Trophoblast cell (in vitro differentiated cells and primary cell): ENCODE results near the gene ZGPAT.
A peak's percentile ranks its signal among the peaks of the same experiment; 100 is the strongest.

Experiments used
- DNase-seq, 2 donors: peaks; one replicate each; pipeline ENCODE4 v3.0.0-alpha.2; 2016
- H2AFZ ChIP-seq: 2 replicates; pipeline ENCODE4 v1.6.1; 2013; ENCODE audit warnings: low read length, moderate library complexity, mild to moderate bottlenecking; ENCODE audit not compliant: insufficient read depth, poor library complexity
- H2AK5ac ChIP-seq: 2 replicates; pipeline ENCODE4 v1.6.1; 2013; ENCODE audit warnings: mild to moderate bottlenecking, low read length
- H2BK120ac ChIP-seq: 2 replicates; pipeline ENCODE4 v1.6.1; 2013; ENCODE audit warnings: low read length, mild to moderate bottlenecking, moderate library complexity; ENCODE audit not compliant: insufficient read depth, poor library complexity
- H2BK12ac ChIP-seq: 2 replicates; pipeline ENCODE4 v1.6.1; 2013; ENCODE audit warnings: mild to moderate bottlenecking, low read length, moderate library complexity
- H2BK5ac ChIP-seq: 2 replicates; pipeline ENCODE4 v1.6.1; 2013; ENCODE audit warnings: low read length, low read depth, moderate library complexity, mild to moderate bottlenecking; ENCODE audit not compliant: poor library complexity
- H3K14ac ChIP-seq: 2 replicates; pipeline ENCODE4 v1.6.1; 2013; ENCODE audit warnings: mild to moderate bottlenecking, low read length
- H3K18ac ChIP-seq: 2 replicates; pipeline ENCODE4 v1.6.1; 2013; ENCODE audit warnings: mild to moderate bottlenecking, low read length
- H3K23ac ChIP-seq: 2 replicates; pipeline ENCODE4 v1.6.1; 2013; ENCODE audit warnings: low read length
- H3K27ac ChIP-seq: 2 replicates; pipeline ENCODE4 v1.5.1; 2013; ENCODE audit warnings: low read depth, mild to moderate bottlenecking, inconsistent platforms, low read length, moderate library complexity
- H3K27me3 ChIP-seq: 2 replicates; pipeline ENCODE4 v1.6.1; 2013; ENCODE audit warnings: inconsistent platforms, mild to moderate bottlenecking, low read length, moderate library complexity; ENCODE audit not compliant: insufficient read depth
- H3K36me3 ChIP-seq, 2 experiments: 1 replicate in 1 of 2; 2 replicates in 1 of 2; pipeline ENCODE4 v1.6.1; 2013; ENCODE audit warnings: low read length in 2 of 2, mild to moderate bottlenecking in 2 of 2, moderate library complexity in 1 of 2; ENCODE audit not compliant: insufficient read depth in 2 of 2, control insufficient read depth in 1 of 2
- H3K4ac ChIP-seq: 2 replicates; pipeline ENCODE4 v1.6.1; 2013; ENCODE audit warnings: low read depth, mild to moderate bottlenecking, low read length, moderate library complexity
- H3K4me1 ChIP-seq, 2 experiments: 1 replicate in 1 of 2; 2 replicates in 1 of 2; pipeline ENCODE4 v1.6.1; 2013; ENCODE audit warnings: low read length in 2 of 2, mild to moderate bottlenecking in 2 of 2, moderate library complexity in 1 of 2; ENCODE audit not compliant: insufficient read depth in 2 of 2, control insufficient read depth in 1 of 2
- H3K4me2 ChIP-seq: 2 replicates; pipeline ENCODE4 v1.6.1; 2013; ENCODE audit warnings: inconsistent platforms, mild to moderate bottlenecking, low read length, moderate library complexity
- H3K4me3 ChIP-seq: 2 replicates; pipeline ENCODE4 v1.5.1; 2013; ENCODE audit warnings: mild to moderate bottlenecking, low read depth, low read length, inconsistent platforms
- H3K79me1 ChIP-seq: one replicate; pipeline ENCODE4 v1.6.1; 2013; ENCODE audit warnings: low read length
- H3K79me2 ChIP-seq: 2 replicates; pipeline ENCODE4 v1.6.1; 2013; ENCODE audit warnings: low read length, mild to moderate bottlenecking; ENCODE audit not compliant: control insufficient read depth, insufficient read depth, poor library complexity
- H3K9ac ChIP-seq: 2 replicates; pipeline ENCODE4 v1.6.1; 2013; ENCODE audit warnings: mild to moderate bottlenecking, low read length
- H3K9me3 ChIP-seq: 2 replicates; pipeline ENCODE4 v1.6.1; 2013; ENCODE audit warnings: low read depth, mild to moderate bottlenecking, control low read depth, inconsistent platforms, low read length; ENCODE audit not compliant: insufficient read depth
- H4K12ac ChIP-seq: 2 replicates; pipeline ENCODE4 v1.6.1; 2013; ENCODE audit warnings: low read depth, mild to moderate bottlenecking, low read length, moderate library complexity
- H4K8ac ChIP-seq: 2 replicates; pipeline ENCODE4 v1.6.1; 2013; ENCODE audit warnings: low read depth, mild to moderate bottlenecking, low read length, moderate library complexity
- H4K91ac ChIP-seq: one replicate; pipeline ENCODE4 v1.6.1; 2013; ENCODE audit warnings: low read depth, mild to moderate bottlenecking, low read length, moderate library complexity
- WGBS: extraction: QIAGEN DNeasy Blood & Tissue Kit; methylation state at CpG from one replicate; pipeline ENCODE4 v1.1.7; 2013; ENCODE audit warnings: missing lambda C conversion rate; ENCODE audit not compliant: insufficient read length, insufficient coverage; ENCODE audit errors: extremely low coverage; 5-methylcytosine and 5-hydroxymethylcytosine counted together

ZGPAT gene

GRCh38 chr20:63701051-63701328, 6.8 kb upstream of the ZGPAT start:
- H3K79me2 ChIP-seq: no peaks in the 10 kb centered on the region
- H3K9ac ChIP-seq: no peak overlapping the region
- H3K27me3 ChIP-seq: no peaks in the 10 kb centered on the region
- peaks cover 27 to 28% of the 10 kb centered on the region in 2 experiments for H3K36me3 ChIP-seq
- no peak overlapping the region for H2BK5ac ChIP-seq
- no peak overlapping the region for H4K12ac ChIP-seq
- peaks cover 6 to 11% of the 10 kb centered on the region in 2 experiments for H3K4me1 ChIP-seq
- H4K8ac ChIP-seq: no peak overlapping the region
- no CpG with 5 or more reads among the region's 5 CpGs for WGBS
- no peak overlapping the region for H3K14ac ChIP-seq
- H2AFZ ChIP-seq: no peak overlapping the region
- H2AK5ac ChIP-seq: no peak overlapping the region
- no peak overlapping the region for H3K27ac ChIP-seq
- H3K4ac ChIP-seq: no peak overlapping the region
- H4K91ac ChIP-seq: no peak overlapping the region
- no peak overlapping the region for H2BK12ac ChIP-seq
- H3K23ac ChIP-seq: no peak overlapping the region
- no peak overlapping the region for H2BK120ac ChIP-seq
- H3K4me3 ChIP-seq: no peak overlapping the region
- H3K18ac ChIP-seq: no peak overlapping the region
- DNase-seq: no peak
- peaks cover 3% of the 10 kb centered on the region for H3K9me3 ChIP-seq
- no peaks in the 10 kb centered on the region for H3K79me1 ChIP-seq
- no peak overlapping the region for H3K4me2 ChIP-seq

GRCh38 chr20:63701329-63702035, 6.4 kb upstream of the ZGPAT start:
- H2AK5ac ChIP-seq: no peak overlapping the region
- WGBS: no CpG with 5 or more reads among the region's 14 CpGs
- no peak overlapping the region for H3K4me3 ChIP-seq
- H2BK5ac ChIP-seq: no peak overlapping the region
- H3K4me1 ChIP-seq: peaks cover 6 to 11% of the 10 kb centered on the region in 2 experiments
- H4K12ac ChIP-seq: no peak overlapping the region
- DNase-seq: no peak
- no peak overlapping the region for H3K4me2 ChIP-seq
- H3K79me2 ChIP-seq: no peaks in the 10 kb centered on the region
- no peak overlapping the region for H3K23ac ChIP-seq
- no peak overlapping the region for H2BK12ac ChIP-seq
- H3K27ac ChIP-seq: no peak overlapping the region
- no peak overlapping the region for H3K14ac ChIP-seq
- H2BK120ac ChIP-seq: no peak overlapping the region
- no peak overlapping the region for H2AFZ ChIP-seq
- H4K91ac ChIP-seq: no peak overlapping the region
- H3K9ac ChIP-seq: no peak overlapping the region
- H3K27me3 ChIP-seq: no peaks in the 10 kb centered on the region
- H3K9me3 ChIP-seq: peaks cover 3% of the 10 kb centered on the region
- H3K18ac ChIP-seq: no peak overlapping the region
- no peak overlapping the region for H4K8ac ChIP-seq
- H3K79me1 ChIP-seq: no peaks in the 10 kb centered on the region
- peaks cover 32 to 33% of the 10 kb centered on the region in 2 experiments for H3K36me3 ChIP-seq
- no peak overlapping the region for H3K4ac ChIP-seq

GRCh38 chr20:63702036-63702665, 5.7 kb upstream of the ZGPAT start:
- H3K18ac ChIP-seq: no peak overlapping the region
- H2AFZ ChIP-seq: no peak overlapping the region
- no peak overlapping the region for H3K4me2 ChIP-seq
- no peak overlapping the region for H3K14ac ChIP-seq
- no peaks in the 10 kb centered on the region for H3K27me3 ChIP-seq
- H2BK5ac ChIP-seq: no peak overlapping the region
- no peak overlapping the region for H3K23ac ChIP-seq
- no peak overlapping the region for H4K12ac ChIP-seq
- no peak overlapping the region for H3K27ac ChIP-seq
- H3K79me2 ChIP-seq: peaks cover 4% of the 10 kb centered on the region
- no peak overlapping the region for H4K8ac ChIP-seq
- H4K91ac ChIP-seq: no peak overlapping the region
- H3K79me1 ChIP-seq: no peaks in the 10 kb centered on the region
- H3K36me3 ChIP-seq: peaks cover 34% of the 10 kb centered on the region in 2 experiments
- H3K9me3 ChIP-seq: peaks cover 3% of the 10 kb centered on the region
- peaks cover 6 to 10% of the 10 kb centered on the region in 2 experiments for H3K4me1 ChIP-seq
- H3K9ac ChIP-seq: no peak overlapping the region
- WGBS: no CpG with 5 or more reads among the region's 16 CpGs
- DNase-seq: no peak
- H2BK12ac ChIP-seq: no peak overlapping the region
- H3K4ac ChIP-seq: no peak overlapping the region
- H3K4me3 ChIP-seq: no peak overlapping the region
- H2AK5ac ChIP-seq: no peak overlapping the region
- H2BK120ac ChIP-seq: no peak overlapping the region

GRCh38 chr20:63702751-63703470, 4.9 kb upstream of the ZGPAT start:
- Histone ChIP-seq H2AK5ac (no peak overlapping the region), H3K4me2 (no peak overlapping the region), H3K23ac (no peak overlapping the region), H3K9ac (peak overlapping the region; percentile 50), H2BK5ac (no peak overlapping the region), H3K36me3 (peaks cover 34% of the 10 kb centered on the region in 2 experiments), H4K12ac (no peak overlapping the region), H3K18ac (no peak overlapping the region), H3K9me3 (peaks cover 3% of the 10 kb centered on the region), H3K27me3 (no peaks in the 10 kb centered on the region), H3K4me3 (no peak overlapping the region), H2BK12ac (no peak overlapping the region), H3K4ac (no peak overlapping the region), H2BK120ac (no peak overlapping the region), H4K8ac (no peak overlapping the region), H4K91ac (no peak overlapping the region), H3K14ac (no peak overlapping the region), H3K27ac (no peak overlapping the region), H3K79me1 (peaks cover 5% of the 10 kb centered on the region), H2AFZ (no peak overlapping the region), H3K79me2 (peaks cover 10% of the 10 kb centered on the region), H3K4me1 (peaks cover 6 to 10% of the 10 kb centered on the region in 2 experiments)
- no CpG with 5 or more reads among the region's 13 CpGs for WGBS
- no peak for DNase-seq
